ENCODE data around the gene CAP1. TPM values are rescaled to one million over a fixed set of nuclear protein-coding genes. Genes with fewer than 3 reads are reported as not detected.

Gene CAP1
- total and polyA plus RNA-seq, 8 donors, result 28.5 to 146 (median 57.8) TPM

DNA sequence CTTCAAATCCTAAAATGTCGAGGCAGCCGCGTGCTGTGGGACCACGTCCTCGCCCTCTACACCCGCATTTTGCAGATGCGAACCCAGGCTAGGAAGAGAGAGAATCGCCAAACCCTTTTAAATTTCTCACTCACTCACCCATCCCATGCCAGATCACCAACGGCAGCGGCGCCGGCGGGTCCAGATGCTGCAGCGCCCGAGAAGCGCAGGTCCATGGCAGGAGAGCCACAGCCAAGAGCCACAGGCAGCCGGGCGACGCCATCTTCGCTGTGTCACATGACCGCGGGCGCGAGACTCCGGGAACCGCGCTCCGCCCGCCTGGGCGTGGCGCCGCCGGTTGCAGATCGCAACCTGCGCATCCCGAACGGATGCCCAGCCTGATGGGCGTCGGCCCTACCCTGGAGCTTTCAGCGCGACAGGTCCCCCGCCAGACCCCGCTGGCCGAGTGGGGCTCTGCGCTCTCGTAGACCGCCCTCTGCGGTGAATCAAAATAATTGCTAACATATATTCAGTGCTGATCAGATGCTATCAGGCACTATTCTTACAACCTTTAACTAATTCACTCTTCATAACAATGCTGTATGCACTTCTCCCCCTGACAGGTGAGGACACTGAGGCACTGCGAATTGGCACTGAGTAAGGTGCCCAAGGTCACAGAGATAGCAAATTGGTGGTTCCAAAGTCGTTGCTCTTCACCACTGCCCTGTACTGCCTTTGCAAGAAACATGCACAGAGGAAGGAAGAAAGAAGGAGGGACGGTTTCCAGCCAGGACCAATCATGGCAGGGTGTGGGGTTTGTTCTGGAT lies 56.7 kb downstream of the CAP1 start, which contains the start of gene PPT1:
Gene PPT1 (minus strand): TSS at position 276 of the 806 bp plus-strand sequence. CDS start 14 bp downstream, at position 262.
- WGBS, 2 donors, result 0 to 1% methylated on average over 51 of the region's 51 CpGs
- DNase-seq, result peak; percentile 54 to 91 (median 76)
- ATAC-seq, result peak; percentile 97 to 100 (median 98)
- no peaks in the 10 kb centered on the region for H3K27me3 ChIP-seq
- no peak for FAIRE-seq
- intact Hi-C loops (cut with DNase I), result no loop called here
- H3K4me1 ChIP-seq, result peaks cover 0 to 3% (median 0%) of the 10 kb centered on the region in 3 donors
- H3K27ac ChIP-seq, result peak within 1 kb of the TSS in 3 of 4 donors; percentile 3 to 32 (median 8)
- H3K36me3 ChIP-seq, result no peaks in the 10 kb centered on the region
- H3K9me3 ChIP-seq, result no peaks in the 10 kb centered on the region
- TF ChIP-seq CTCF (IDR thresholded peaks at IDR 0.05), result no peak
- peak within 1 kb of the TSS; percentile 30 to 70 (median 46) for H3K4me3 ChIP-seq

DNA sequence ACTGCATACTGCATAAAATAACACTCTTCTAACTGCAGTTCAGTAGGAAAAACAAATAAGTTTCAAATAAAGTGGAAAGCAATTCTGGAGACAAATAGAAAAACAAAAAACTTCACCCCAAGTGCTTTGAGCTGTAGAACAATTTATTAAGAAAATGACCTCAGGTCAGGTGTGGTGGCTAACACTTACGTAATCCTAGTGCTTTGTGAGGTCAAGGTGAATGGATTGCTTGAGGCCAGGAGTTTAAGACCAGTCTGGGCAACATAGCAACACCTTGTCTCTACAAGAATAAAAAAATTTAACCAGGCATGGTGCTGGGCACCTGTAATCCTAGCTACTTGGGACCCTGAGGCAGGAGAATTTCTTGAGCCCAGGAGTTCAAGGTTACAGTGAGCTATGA lies 61.5 kb downstream of the CAP1 start:
- no peak overlapping the region for H3K4me3 ChIP-seq
- H3K27ac ChIP-seq, result no peak overlapping the region
- no peak for ATAC-seq
- no peaks in the 10 kb centered on the region for H3K4me1 ChIP-seq
- no peaks in the 10 kb centered on the region for H3K36me3 ChIP-seq
- 61 to 62% methylated on average over 1 of the region's 1 CpG for WGBS, 2 donors
- TF ChIP-seq CTCF (IDR thresholded peaks at IDR 0.05), result no peak
- FAIRE-seq, result no peak
- no peak for DNase-seq
- intact Hi-C loops (cut with DNase I), result no loop called here
- no peaks in the 10 kb centered on the region for H3K9me3 ChIP-seq
- no peaks in the 10 kb centered on the region for H3K27me3 ChIP-seq

- Histone ChIP-seq H3K27me3 (no peaks in the 10 kb centered on the region), H3K9me3 (no peaks in the 10 kb centered on the region), H3K36me3 (no peaks in the 10 kb centered on the region), H3K27ac (no peak overlapping the region), H3K4me3 (no peak overlapping the region), H3K4me1 (no peaks in the 10 kb centered on the region)
- DNase-seq (no peak), ATAC-seq (no peak), FAIRE-seq (no peak)
- WGBS, 2 donors, result 78 to 83% methylated on average over 3 of the region's 3 CpGs
- intact Hi-C loops (cut with DNase I), result no loop called here
- TF ChIP-seq CTCF (IDR thresholded peaks at IDR 0.05), result no peak
These were observed 62.4 kb downstream of the CAP1 start for GRCh38 chr1:40102896-40103295.

GRCh38 chr1:40105028-40105427 lies 64.5 kb downstream of the CAP1 start:
- intact Hi-C loops (cut with DNase I), result no loop called here
- no peaks in the 10 kb centered on the region for H3K36me3 ChIP-seq
- TF ChIP-seq CTCF (IDR thresholded peaks at IDR 0.05), result no peak
- no peaks in the 10 kb centered on the region for H3K27me3 ChIP-seq
- no peak overlapping the region for H3K27ac ChIP-seq
- DNase-seq, result no peak
- no peaks in the 10 kb centered on the region for H3K9me3 ChIP-seq
- H3K4me3 ChIP-seq, result no peak overlapping the region
- WGBS, 2 donors, result 74 to 79% methylated on average over 1 of the region's 1 CpG
- H3K4me1 ChIP-seq, result no peaks in the 10 kb centered on the region
- ATAC-seq, result no peak
- no peak for FAIRE-seq
